ENCODE data around the gene PDGFB.

PDGFB gene

GRCh38 chr22:39238966-39239505 is 5.7 kb downstream of the PDGFB start:
- DNase-seq: no peak

- DNase-seq: no peak
These were observed 6.2 kb downstream of the PDGFB start for GRCh38 chr22:39238561-39238960.

- no peak for DNase-seq
These were observed 6.7 kb downstream of the PDGFB start for GRCh38 chr22:39238101-39238466.

- DNase-seq: no peak
These were observed 7.3 kb downstream of the PDGFB start for GRCh38 chr22:39237318-39238100.

- no peak for DNase-seq
These were observed 8.2 kb downstream of the PDGFB start for GRCh38 chr22:39236321-39237317.

- DNase-seq: no peak
These were observed 9.7 kb downstream of the PDGFB start for GRCh38 chr22:39234867-39235687.

- no peak for DNase-seq
These were observed 10.4 kb downstream of the PDGFB start for GRCh38 chr22:39234472-39234787.

- DNase-seq: no peak
These were observed 10.9 kb downstream of the PDGFB start for GRCh38 chr22:39233710-39234471.

- no peak for DNase-seq
These were observed 11.7 kb downstream of the PDGFB start for GRCh38 chr22:39232806-39233709.

GRCh38 chr22:39232246-39232645 is 12.5 kb downstream of the PDGFB start:
- no peak for DNase-seq

- no peak for DNase-seq
These were observed 13.4 kb downstream of the PDGFB start for GRCh38 chr22:39231197-39231950.

GRCh38 chr22:39230261-39231196 is 14.3 kb downstream of the PDGFB start:
- DNase-seq: no peak

GRCh38 chr22:39229688-39230260 is 15.0 kb downstream of the PDGFB start:
- DNase-seq: no peak

- no peak for DNase-seq
These were observed 15.7 kb downstream of the PDGFB start for GRCh38 chr22:39229075-39229474.

GRCh38 chr22:39227542-39228272 is 17.1 kb downstream of the PDGFB start:
- no peak for DNase-seq

GRCh38 chr22:39226353-39226752 is 18.4 kb downstream of the PDGFB start:
- no peak for DNase-seq

GRCh38 chr22:39225591-39225990 is 19.2 kb downstream of the PDGFB start:
- DNase-seq: no peak

GRCh38 chr22:39224550-39224949 is 20.2 kb downstream of the PDGFB start:
- DNase-seq: no peak
